ENCODE data around the gene GRIK4.

- TF ChIP-seq CTCF (conservative IDR thresholded peaks at IDR 0.05; ENCODE audit: low read depth, low read length), result no peak
- no peak for TF ChIP-seq FOS (IDR thresholded peaks at IDR 0.05; ENCODE audit: low read depth, low read length)
- TF ChIP-seq MAZ (IDR thresholded peaks at IDR 0.05; ENCODE audit: borderline replicate concordance, low read depth, low read length), result no peak
- TF ChIP-seq RCOR1 (IDR thresholded peaks at IDR 0.05; ENCODE audit: insufficient replicate concordance, low read length), result no peak
- no peak for TF ChIP-seq MAFK (IDR thresholded peaks at IDR 0.05; ENCODE audit: low read depth, low read length)
- TF ChIP-seq SMC3 (IDR thresholded peaks at IDR 0.05; ENCODE audit: low read depth, low read length), result no peak
- TF ChIP-seq POLR2A (IDR thresholded peaks at IDR 0.05; ENCODE audit: low read depth, low read length), result no peak
- no peak for TF ChIP-seq USF2 (IDR thresholded peaks at IDR 0.05; ENCODE audit: low read depth, low read length)
- no peak for TF ChIP-seq RFX5 (IDR thresholded peaks at IDR 0.05; ENCODE audit: low read depth, low read length)
- no peak for TF ChIP-seq BHLHE40 (IDR thresholded peaks at IDR 0.05; ENCODE audit: low read depth, low read length)
- no peak for TF ChIP-seq RAD21 (IDR thresholded peaks at IDR 0.05; ENCODE audit: low read length)
- TF ChIP-seq CHD1 (IDR thresholded peaks at IDR 0.05; ENCODE audit: low read depth, low read length), result no peak
- no peak for TF ChIP-seq CEBPB (IDR thresholded peaks at IDR 0.05; ENCODE audit: low read depth, low read length)
Observed at GRCh38 chr11:120797143-120797542, 285.6 kb downstream of the GRIK4 start.
